HG02981 (cell line): ENCODE measurements around the gene C7orf57.
"Not testable (repeated sequence)": the region's sequence is repeated elsewhere in the genome, so short reads cannot be mapped to it uniquely, and the experiment has no call there.

Experiments used
- ATAC-seq: cut with Tn5 transposase; IDR thresholded peaks from one replicate; pipeline ENCODE4 v1.9.1; 2021; ENCODE audit warnings: mild to moderate bottlenecking, moderate library complexity; ENCODE audit not compliant: unreplicated experiment

The C7orf57 gene

DNA sequence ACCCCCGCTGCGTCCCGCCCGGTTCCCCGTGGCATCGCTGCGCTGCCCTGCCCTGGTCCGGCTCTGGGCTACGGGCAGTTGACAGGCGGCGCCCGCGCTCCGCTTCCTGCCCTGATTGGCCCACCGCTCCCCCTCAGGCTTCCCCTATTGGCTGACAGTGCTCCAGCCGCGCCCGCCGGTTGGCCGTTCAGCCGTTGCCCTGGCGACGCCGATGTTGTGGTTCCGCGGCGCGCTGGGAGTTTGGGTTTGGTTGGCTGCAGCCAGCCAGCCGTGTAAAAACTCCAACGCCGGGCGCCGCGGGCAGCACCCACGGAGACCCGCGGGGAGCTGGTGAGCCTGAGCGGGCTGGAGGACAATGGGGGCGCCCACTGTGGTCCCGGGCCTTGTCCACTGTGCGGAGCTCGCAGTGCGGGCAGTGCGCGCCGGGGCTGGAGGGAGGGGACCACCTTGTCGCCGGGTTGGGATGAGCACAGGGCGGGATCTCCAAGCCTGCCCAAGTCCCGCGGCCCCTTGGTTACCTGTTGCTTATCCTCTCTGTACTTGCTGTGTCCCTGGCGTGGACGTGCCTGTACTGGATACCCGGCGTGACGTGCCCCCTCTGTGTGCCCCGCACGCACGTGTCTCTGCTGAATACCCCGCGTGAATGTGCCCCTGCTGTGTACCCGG, at the start of gene C7orf57:
TSS of gene C7orf57 (plus strand) at position 243 of the 666 bp plus-strand sequence. CDS start 766 bp downstream, outside the sequence.
- ATAC-seq = peak; percentile 99

GRCh38 chr7:47988496-47989386, 46.6 kb upstream of the C7orf57 start:
- peak; percentile 25 for ATAC-seq

DNA sequence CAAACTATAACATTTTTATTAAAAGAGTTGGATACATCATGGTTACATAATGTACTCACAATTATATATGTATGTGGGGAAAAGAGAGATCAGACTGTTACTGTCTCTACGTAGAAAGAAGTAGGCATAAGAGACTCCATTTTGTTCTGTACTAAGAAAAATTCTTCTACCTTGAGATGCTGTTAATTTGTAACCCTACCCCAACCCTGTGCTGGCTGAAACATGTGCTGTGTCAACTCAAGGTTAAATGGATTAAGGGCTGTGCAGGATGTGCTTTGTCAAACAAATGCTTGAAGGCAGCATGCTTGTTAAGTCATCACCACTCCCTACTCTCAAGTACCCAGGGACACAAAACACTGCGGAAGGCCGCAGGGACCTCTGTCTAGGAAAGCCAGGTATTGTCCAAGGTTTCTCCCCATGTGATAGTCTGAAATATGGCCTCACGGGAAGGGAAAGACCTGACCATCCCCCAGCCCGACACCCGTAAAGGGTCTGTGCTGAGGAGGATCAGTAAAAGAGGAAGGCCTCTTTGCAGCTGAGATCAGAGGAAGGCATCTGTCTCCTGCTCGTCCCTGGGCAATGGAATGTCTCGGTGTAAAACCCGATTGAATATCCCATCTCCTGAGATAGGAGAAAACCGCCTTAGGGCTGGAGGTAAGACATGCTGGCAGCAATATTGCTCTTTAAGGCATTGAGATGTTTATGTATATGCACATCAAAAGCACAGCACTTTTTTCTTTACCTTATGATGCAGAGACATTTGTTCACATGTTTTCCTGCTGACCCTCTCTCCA, 45.5 kb upstream of the C7orf57 start:
- not testable (repeated sequence) for ATAC-seq

DNA sequence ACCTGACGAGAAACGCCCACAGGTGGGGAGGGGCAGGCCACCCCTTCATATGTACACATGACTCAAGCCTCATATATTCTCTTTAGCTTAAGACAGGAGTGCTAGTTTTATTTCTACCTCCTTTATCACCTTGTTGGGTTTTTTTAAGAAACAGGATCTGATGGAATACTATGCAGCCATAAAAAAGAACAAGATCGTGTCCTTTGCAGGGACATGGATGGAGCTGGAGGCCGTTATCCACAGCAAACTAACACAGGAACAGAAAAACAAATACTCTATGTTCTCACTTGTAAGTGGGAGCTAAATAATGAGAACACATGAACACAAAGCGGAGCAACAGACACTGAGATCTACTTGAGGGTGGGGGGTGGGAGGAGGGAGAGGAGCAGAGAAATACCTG, 44.8 kb upstream of the C7orf57 start:
- ATAC-seq = no peak

GRCh38 chr7:47991270-47991669, 44.1 kb upstream of the C7orf57 start:
- ATAC-seq = no peak

- ATAC-seq = peak; percentile 99
Observed at GRCh38 chr7:47991741-47992311, 43.5 kb upstream of the C7orf57 start.

GRCh38 chr7:47992446-47992845, 42.9 kb upstream of the C7orf57 start:
- no peak for ATAC-seq

GRCh38 chr7:47999413-47999812, 35.9 kb upstream of the C7orf57 start:
- no peak for ATAC-seq

GRCh38 chr7:48000164-48000563, 35.2 kb upstream of the C7orf57 start:
- not testable (repeated sequence) for ATAC-seq

DNA sequence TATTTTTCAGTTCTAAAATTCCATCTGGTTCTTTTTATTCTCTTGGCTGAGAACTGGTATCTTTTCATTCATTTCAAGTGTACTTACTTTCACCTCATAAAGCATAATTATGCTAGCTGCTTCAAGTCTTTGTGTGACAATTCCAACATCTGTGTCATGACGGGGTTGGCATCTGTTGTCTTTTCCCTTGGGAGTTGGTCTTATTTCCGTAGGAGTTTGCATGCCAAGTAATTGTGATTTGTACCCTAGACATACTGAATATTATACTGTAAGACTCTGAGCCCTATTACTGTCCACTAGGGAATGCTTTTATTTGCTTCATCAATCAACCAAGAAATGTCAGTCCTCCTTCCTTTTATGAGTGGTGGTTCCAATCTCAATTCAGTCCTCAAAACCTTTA, 31.3 kb upstream of the C7orf57 start:
- no peak for ATAC-seq

GRCh38 chr7:48004638-48005037, 30.7 kb upstream of the C7orf57 start:
- ATAC-seq = no peak

GRCh38 chr7:48006866-48007265, 28.5 kb upstream of the C7orf57 start:
- ATAC-seq = no peak

DNA sequence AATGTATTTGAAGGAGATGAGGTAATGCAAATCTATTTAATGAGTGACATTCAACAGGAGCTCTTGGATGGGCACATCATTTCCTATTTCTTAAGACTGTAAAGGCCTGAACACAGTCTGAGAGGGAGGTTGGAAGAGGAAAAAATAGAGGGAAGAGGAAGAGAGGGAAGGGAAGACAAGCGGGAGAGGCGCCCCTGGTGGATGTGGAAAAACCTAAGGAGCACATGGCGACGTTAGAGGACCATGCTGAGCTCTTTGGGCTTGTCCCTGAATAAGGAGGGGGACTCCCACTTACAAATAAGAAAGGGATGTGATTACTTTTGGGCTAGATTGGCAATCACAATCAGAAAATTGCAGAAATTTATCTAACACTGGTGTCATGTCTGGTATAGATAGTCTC, 26.1 kb upstream of the C7orf57 start:
- ATAC-seq = no peak

- ATAC-seq = no peak
Observed at GRCh38 chr7:48009954-48010353, 25.4 kb upstream of the C7orf57 start.

- no peak for ATAC-seq
Observed at GRCh38 chr7:48011323-48011722, 24.0 kb upstream of the C7orf57 start.

DNA sequence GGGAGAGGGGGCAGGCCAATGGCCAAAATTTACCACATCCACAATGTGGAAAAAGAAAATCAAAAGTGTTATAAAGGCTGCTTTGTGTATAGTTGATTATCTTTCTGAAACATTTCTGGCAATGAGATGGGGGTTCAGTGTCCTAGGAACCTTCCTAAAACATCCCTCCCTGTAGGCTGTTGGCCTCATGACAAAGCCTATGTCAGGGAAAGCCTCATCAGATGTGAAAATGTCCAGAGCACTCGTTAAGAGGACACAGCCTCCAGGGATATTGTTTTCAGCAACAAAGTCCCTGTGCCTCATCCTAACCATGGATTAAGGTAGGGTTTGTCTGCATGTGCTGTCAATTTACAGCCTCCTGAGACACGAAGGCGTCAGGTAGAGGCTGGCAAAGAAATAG, 23.4 kb upstream of the C7orf57 start:
- ATAC-seq = no peak

- no peak for ATAC-seq
Observed at GRCh38 chr7:48016641-48017040, 18.7 kb upstream of the C7orf57 start.

DNA sequence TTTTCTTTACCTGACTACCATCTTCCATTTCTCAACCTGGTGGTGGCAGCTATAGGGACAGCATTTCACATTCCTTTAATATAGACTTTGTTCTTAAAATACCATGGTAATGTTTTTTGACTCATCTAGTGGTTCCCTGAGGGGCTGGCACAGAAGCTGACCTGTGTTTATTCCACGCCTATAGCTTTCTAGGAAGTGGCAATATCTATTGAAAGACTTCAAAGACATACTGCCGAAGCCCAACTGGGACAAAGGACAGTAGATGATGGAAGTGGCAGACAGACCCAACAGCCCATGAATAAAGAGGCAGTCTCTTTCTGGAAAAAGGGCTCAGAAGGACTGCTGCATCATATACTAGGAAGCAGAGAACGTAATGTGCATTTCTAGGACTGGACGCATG, 17.7 kb upstream of the C7orf57 start:
- no peak for ATAC-seq

GRCh38 chr7:48025624-48026023, 9.7 kb upstream of the C7orf57 start:
- ATAC-seq = no peak

- ATAC-seq = no peak
Observed at GRCh38 chr7:48028938-48029337, 6.4 kb upstream of the C7orf57 start, which contains the start of gene SUN3. SUN3 (minus strand) TSS chr7:48029107; CDS start chr7:48028938, 169 bp downstream.

DNA sequence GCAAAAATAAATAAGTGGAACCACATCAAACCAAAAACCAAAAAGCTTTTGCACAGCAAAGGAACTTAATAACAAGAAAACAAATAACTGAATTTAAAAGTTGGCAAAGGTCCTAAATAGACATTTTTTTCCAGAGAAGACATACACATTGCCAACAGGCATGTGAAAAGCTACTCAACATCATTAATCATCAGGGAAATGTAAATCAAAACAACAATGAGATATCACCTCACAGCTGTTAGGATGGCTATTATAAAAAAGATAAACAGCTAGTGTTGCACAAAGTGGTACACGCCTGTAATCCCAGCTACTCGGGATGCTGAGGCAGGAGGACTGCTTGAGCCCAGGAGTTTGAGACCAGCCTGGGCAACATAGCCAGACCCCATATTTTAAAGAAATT, 4.2 kb upstream of the C7orf57 start:
- no peak for ATAC-seq
